Body of pancreas (tissue), 4 donors: Measurements from ENCODE around the gene HEXB. TPM values are rescaled to one million over a fixed set of nuclear protein-coding genes. Genes with fewer than 3 reads are reported as not detected.

Experiments
- ATAC-seq: fragments of 150-250 bp; one replicate; pipeline ENCODE4 v1.9.1; 2016
- DNase-seq, 4 donors: peaks; one replicate each; pipeline ENCODE4 v3.0.0-alpha.2; 2019
- H3K27ac ChIP-seq, 4 donors: fragments of 200-600 bp; sonication (generic); 1 replicate in 3 of 4; 2 replicates in 1 of 4; pipeline versions ENCODE4 v1.5.1 to v1.6.1; 2016 to 2019; ENCODE audit warnings: mild to moderate bottlenecking in 1 of 4, mixed read lengths in 1 of 4, moderate library complexity in 1 of 4
- H3K27me3 ChIP-seq, 2 donors: fragments of 200-600 bp; sonication (generic); one replicate each; pipeline ENCODE4 v1.6.0; 2016; ENCODE audit warnings: mild to moderate bottlenecking in 1 of 2
- H3K36me3 ChIP-seq, 2 donors: fragments of 200-600 bp; sonication (generic); replicated peaks in 1 of 2; 2 replicates each; pipeline ENCODE4 v1.5.1; 2016; ENCODE audit warnings: low read depth in 2 of 2; ENCODE audit not compliant: insufficient read depth in 1 of 2
- H3K4me1 ChIP-seq: fragments of 200-600 bp; sonication (generic); one replicate; pipeline ENCODE4 v1.6.0; 2016
- H3K4me3 ChIP-seq, 2 donors: fragments of 200-600 bp; sonication (generic); 1 replicate in 1 of 2; 2 replicates in 1 of 2; pipeline ENCODE4 v1.5.1; 2016 to 2019
- H3K9me3 ChIP-seq, 3 donors: fragments of 200-600 bp; sonication (generic); 1 replicate in 2 of 3; 2 replicates in 1 of 3; pipeline ENCODE4 v1.5.1; 2016
- CTCF ChIP-seq, 7 experiments: fragments of 450-650 bp in 4 of 7; fragments of 200-600 bp in 3 of 7; sonication (generic) in 3 of 7; IDR thresholded peaks; one replicate each; pipeline ENCODE4 v1.5.1; 2016 to 2019; ENCODE audit warnings: antibody characterized with exemption in 7 of 7
- POLR2A ChIP-seq, 3 donors: fragments of 450-650 bp; IDR thresholded peaks; one replicate each; pipeline ENCODE4 v1.6.1; 2016; ENCODE audit warnings: antibody characterized with exemption in 3 of 3, mild to moderate bottlenecking in 2 of 3
- WGBS, 2 donors: methylation state at CpG; one replicate each; pipeline ENCODE4 v1.1.5; 2017; 5-methylcytosine and 5-hydroxymethylcytosine counted together
- intact Hi-C: fragments of 100-400 bp; cut with DNase I; formaldehyde crosslinking; loops from one replicate; pipeline ENCODE4 v1.15.1; 2023
- total RNA-seq, 2 donors: library from RNA; depleted of rRNA; stranded (reverse); fragments of >200 nt; gene quantifications; one replicate each; pipeline ENCODE4 v1.1.0, GENCODE V29; 2016

Gene HEXB
- total RNA-seq, 2 donors from 2014 or later, result 136 to 157 TPM

DNA sequence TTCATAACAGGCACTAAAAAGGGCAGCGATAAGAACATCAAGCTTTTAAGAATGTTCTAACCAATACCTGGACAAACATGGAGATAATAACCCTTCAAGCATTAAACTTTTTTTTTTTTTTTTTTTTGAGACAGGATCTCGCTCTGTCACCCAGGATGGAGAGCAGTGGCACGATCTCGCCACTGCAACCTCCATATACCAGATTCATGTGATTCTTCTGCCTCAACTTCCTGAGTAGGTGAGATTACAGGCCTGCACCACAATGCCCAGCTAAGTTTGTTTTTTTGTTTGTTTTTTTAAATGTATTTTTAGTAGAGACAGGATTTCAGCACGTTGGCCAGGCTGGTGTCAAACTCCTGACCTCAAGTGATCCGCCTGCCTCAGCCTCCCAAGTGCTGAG is 29.8 kb upstream of the HEXB start:
- TF ChIP-seq POLR2A (IDR thresholded peaks at IDR 0.05) (no peak), CTCF (IDR thresholded peaks at IDR 0.05) (no peak)
- DNase-seq (no peak), ATAC-seq (no peak)
- H3K27ac ChIP-seq, result no peak overlapping the region
- H3K36me3 ChIP-seq, result no peaks in the 10 kb centered on the region
- H3K4me1 ChIP-seq, result peaks cover 26% of the 10 kb centered on the region
- 86 to 89% methylated on average over 6 of the region's 6 CpGs for WGBS, 2 donors
- no peaks in the 10 kb centered on the region for H3K9me3 ChIP-seq
- intact Hi-C loops, result no loop called here
- no peaks in the 10 kb centered on the region for H3K27me3 ChIP-seq
- H3K4me3 ChIP-seq, result no peak overlapping the region

GRCh38 chr5:74655716-74656115 is 29.3 kb upstream of the HEXB start:
- TF ChIP-seq POLR2A (IDR thresholded peaks at IDR 0.05) (no peak), CTCF (IDR thresholded peaks at IDR 0.05) (no peak)
- Histone ChIP-seq H3K4me1 (peaks cover 21% of the 10 kb centered on the region), H3K36me3 (no peaks in the 10 kb centered on the region), H3K9me3 (no peaks in the 10 kb centered on the region), H3K27ac (no peak overlapping the region), H3K4me3 (no peak overlapping the region), H3K27me3 (no peaks in the 10 kb centered on the region)
- ATAC-seq (no peak), DNase-seq (no peak)
- intact Hi-C loops, result no loop called here

GRCh38 chr5:74657165-74657564 is 27.9 kb upstream of the HEXB start:
- WGBS, 2 donors, result 68 to 86% methylated on average over 2 of the region's 2 CpGs
- H3K36me3 ChIP-seq, result no peaks in the 10 kb centered on the region
- H3K27me3 ChIP-seq, result no peaks in the 10 kb centered on the region
- no peak overlapping the region for H3K27ac ChIP-seq
- peaks cover 8% of the 10 kb centered on the region for H3K4me1 ChIP-seq
- no peak overlapping the region for H3K4me3 ChIP-seq
- ATAC-seq (no peak), DNase-seq (no peak)
- H3K9me3 ChIP-seq, result no peaks in the 10 kb centered on the region
- no peak for TF ChIP-seq POLR2A (IDR thresholded peaks at IDR 0.05)
- TF ChIP-seq CTCF (IDR thresholded peaks at IDR 0.05), result no peak
- intact Hi-C loops, result no loop called here

- TF ChIP-seq CTCF (IDR thresholded peaks at IDR 0.05) (no peak), POLR2A (IDR thresholded peaks at IDR 0.05) (no peak)
- ATAC-seq (no peak), DNase-seq (no peak)
- Histone ChIP-seq H3K36me3 (no peaks in the 10 kb centered on the region), H3K27ac (no peak overlapping the region), H3K27me3 (no peaks in the 10 kb centered on the region), H3K4me1 (no peaks in the 10 kb centered on the region), H3K9me3 (no peaks in the 10 kb centered on the region), H3K4me3 (no peak overlapping the region)
- WGBS, 2 donors, result 78 to 96% methylated on average over 3 of the region's 3 CpGs
- intact Hi-C loops, result no loop called here
Observed at GRCh38 chr5:74659172-74659571, 25.9 kb upstream of the HEXB start.

DNA sequence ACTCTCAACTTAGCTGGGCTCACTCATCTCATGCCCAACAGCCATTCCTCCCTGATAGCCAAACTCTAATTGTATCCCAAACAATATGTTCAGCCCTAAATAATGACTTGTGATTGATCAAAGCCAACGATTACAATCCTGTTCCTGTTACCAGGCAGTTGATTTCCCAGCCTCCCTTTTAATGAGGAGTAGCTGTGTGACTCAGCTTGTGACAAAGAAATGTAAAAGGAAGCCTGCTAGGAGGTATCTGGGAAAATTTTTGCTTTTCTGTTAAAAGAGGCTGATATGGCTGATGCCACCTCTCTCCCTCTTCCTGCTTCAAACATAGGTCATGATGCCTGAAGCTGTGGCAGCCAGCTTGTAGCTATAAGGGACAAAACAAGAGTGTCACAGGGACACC is 24.9 kb upstream of the HEXB start:
- Histone ChIP-seq H3K27me3 (no peaks in the 10 kb centered on the region), H3K4me1 (no peaks in the 10 kb centered on the region), H3K4me3 (no peak overlapping the region), H3K36me3 (no peaks in the 10 kb centered on the region), H3K27ac (no peak overlapping the region), H3K9me3 (no peaks in the 10 kb centered on the region)
- intact Hi-C loops, result no loop called here
- TF ChIP-seq POLR2A (IDR thresholded peaks at IDR 0.05) (no peak), CTCF (IDR thresholded peaks at IDR 0.05) (no peak)
- DNase-seq (no peak), ATAC-seq (no peak)
- WGBS, 2 donors, result 64 to 77% methylated on average over 1 of the region's 1 CpG
